NK-92 (cell line): ENCODE data around the gene FLII.

ENCODE experiments used
- DNase-seq: peaks from one replicate; lab custom pipeline; 2025; ENCODE audit not compliant: unreplicated experiment; lab: John Stamatoyannopoulos, UW

FLII gene

DNA sequence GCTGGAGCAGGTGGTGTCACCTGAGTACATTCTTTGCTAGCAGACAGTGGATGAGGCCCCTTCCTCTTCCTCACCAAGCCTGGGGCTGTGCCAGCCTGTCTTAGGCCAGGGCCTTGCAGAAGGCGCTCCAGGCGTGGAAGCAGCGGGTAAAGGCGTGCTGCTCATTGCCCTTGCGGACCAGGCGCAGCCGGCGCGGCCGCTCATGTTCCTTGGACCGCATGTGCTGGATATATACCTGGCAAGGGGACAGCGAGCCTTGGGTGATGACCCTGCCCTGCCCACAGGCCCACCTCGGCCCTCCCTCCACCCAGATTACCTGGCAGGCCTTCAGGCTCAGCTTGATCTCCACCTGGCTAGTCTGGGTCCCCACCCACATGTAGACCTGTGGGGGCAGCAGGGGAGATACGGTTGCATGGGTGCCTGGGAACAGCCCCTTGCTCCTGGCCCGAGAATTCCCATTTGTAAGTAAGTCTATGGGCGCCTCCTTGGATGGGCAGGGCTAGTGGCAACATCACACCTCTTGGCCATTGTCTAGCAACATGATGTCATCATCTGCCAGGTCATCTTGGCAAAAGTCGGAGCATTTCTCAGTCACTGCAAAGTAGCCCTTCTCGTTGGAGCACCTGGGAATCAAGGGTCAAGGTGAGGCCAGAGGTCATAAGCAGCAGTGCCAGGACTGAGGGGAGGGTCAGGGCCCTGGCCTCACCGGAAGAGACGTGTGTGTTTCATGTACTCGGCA, 13.3 kb downstream of the FLII start:
- DNase-seq: no peak

DNA sequence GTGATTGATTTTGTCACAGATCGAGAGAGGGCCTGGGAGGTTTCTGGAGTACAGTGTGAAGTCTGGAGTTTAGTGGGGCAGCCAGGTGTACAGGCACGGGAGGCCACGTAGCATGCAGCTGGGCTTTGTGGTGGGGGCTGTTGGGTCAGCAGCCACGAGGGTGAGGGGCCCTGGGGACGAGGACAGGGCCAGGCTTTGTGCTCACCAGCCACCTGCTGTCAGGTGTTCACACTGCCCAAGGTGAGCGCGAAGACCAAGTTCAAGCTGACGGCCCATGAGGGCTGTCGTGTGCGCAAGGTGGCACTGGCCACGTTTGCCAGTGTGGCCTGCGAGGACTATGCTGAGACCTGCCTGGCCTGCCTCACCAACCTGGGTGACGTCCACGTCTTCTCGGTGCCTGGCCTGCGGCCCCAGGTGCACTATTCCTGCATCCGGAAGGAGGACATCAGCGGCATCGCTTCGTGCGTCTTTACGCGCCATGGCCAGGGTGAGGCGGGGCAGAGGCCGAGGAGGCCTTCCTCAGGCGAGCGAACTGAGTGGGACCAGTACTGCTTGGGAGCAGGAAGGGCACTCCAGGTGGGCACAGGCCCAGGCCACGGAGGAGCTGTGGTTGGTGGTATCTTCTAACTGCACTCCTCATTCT, 17.2 kb downstream of the FLII start:
- DNase-seq: no peak

DNA sequence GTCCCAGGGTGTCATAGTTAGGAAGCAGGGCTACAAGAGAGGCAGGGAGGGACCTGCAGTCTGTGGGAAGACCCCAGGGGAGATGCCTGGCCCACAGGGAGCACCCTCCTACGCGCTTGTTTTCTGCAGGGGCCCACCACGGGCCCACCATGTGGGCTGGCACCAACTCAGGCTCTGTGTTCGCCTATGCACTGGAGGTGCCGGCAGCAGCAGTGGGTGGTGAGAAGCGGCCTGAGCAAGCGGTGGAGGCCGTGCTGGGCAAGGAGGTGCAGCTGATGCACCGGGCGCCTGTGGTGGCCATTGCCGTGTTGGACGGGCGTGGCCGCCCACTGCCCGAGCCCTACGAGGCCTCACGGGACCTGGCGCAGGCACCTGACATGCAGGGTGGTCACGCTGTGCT, 18.1 kb downstream of the FLII start:
- no peak for DNase-seq

DNA sequence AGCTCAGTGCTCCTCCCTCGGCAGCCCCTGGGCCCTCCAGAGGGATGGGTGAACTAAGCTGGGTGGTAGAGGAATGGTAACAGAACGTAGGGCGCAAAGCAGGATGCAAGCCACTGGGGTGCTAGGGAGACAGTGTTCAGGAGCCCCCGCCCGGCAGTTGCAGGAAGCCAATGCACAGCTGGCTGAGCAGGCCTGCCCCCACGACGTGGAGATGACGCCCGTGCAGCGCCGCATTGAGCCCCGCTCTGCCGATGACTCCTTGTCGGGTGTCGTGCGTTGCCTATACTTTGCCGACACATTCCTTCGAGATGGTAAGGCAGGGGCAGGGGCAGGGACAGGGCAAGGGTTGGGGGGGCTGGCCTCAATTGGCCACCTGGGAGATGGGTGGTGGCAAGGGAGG, 20.2 kb downstream of the FLII start:
- no peak for DNase-seq

DNA sequence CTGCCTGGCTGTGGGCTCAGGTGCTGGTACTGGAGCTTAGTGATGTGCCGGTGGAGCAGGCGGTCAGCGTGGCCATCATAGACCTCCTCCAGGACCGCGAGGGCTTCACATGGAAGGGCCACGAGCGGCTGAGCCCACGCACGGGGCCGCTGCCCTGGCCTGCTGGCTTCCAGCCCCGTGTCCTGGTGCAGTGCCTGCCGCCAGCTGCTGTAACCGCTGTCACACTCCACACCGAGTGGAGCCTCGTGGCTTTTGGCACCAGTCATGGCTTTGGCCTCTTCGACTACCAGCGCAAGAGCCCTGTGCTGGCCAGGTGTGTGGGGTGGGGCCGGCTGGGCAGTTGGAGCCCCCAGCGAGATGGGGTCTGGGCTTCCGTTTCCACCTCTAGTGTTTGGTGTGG, 21.1 kb downstream of the FLII start:
- DNase-seq: no peak

DNA sequence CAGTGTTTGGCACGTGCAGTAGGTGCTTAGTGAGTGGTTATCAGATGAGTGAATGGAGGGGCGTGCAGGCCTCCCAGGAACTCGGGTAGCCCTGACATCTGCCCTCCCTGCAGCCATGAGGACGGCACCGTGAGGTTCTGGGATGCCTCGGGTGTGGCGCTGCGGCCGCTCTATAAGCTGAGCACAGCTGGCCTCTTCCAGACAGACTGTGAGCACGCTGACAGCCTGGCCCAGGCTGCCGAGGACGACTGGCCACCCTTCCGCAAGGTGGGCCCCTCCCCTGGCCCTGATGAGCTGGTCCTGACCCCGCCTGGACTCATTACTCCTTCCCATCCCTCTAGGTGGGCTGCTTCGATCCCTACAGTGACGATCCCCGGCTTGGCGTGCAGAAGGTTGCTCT, 22.0 kb downstream of the FLII start:
- no peak for DNase-seq

DNA sequence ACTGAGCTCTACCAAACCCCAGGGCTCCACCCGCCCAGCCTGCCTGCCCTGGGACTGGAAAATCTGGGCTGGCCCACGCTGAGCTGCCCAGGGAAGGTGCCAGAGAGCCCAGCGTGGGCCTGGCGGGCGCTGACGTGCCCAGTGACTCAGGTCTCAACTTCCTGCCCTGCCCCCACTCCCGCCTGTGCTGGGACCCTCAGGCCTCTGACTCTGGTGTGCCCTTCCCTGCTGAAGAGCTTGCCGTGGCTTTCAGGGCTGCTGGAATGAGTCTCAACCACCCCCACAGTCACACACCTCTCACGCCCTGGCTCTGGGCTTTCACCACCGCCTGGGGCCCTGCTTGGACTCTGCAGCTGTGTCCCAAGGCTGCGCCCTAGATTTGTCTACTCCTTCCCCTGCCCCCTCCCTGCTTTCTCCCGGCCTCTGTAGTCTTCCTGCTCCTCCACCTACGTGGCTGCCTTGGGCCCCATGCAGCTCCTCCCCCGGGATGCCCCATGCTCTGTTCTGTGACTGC, 22.7 kb downstream of the FLII start:
- no peak for DNase-seq

DNA sequence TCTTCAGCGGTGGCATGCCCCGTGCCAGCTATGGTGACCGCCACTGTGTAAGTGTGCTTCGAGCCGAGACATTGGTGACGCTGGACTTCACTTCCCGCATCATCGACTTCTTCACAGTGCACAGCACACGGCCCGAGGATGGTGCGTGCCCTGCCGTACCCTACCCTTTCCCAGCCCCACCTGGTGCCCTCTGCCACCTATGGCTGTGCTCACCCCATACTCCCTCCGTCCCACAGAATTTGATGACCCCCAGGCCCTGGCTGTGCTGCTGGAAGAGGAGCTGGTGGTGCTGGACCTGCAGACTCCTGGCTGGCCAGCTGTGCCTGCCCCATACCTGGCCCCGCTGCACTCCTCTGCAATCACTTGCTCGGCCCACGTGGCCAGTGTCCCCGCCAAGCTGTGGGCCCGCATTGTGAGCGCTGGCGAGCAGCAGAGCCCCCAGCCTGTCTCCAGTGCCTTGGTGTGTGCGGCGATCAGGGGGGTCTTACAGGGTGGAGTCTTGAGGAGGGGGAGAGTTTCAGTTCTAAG, 23.6 kb downstream of the FLII start:
- DNase-seq: no peak

DNA sequence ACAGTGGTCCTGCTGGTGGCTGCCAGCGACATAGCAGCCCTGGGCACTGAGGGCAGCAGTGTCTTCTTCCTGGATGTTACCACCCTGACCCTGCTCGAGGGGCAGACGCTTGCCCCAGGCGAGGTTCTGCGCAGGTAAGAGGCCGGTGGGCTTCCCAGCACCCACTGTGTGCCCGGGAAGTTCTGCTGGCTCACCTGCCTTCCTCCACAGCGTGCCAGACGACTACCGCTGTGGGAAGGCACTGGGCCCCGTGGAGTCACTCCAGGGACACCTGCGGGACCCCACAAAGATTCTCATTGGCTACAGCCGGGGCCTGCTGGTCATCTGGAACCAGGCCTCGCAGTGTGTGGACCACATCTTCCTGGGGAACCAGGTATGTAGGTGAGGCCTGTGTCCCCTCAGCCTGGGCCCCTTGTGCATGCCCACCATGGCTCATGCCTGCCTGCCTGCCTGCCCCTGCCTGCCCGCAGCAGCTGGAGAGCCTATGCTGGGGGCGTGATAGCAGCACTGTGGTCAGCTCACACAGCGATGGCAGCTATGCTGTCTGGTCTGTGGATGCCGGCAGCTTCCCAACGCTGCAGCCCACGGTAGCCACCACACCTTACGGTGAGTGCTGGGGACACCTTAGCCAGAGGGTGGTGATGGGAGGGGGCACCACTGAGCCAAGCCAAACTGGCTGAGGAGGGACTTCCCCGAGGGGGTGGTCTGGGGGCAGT, 24.6 kb downstream of the FLII start:
- DNase-seq: no peak

DNA sequence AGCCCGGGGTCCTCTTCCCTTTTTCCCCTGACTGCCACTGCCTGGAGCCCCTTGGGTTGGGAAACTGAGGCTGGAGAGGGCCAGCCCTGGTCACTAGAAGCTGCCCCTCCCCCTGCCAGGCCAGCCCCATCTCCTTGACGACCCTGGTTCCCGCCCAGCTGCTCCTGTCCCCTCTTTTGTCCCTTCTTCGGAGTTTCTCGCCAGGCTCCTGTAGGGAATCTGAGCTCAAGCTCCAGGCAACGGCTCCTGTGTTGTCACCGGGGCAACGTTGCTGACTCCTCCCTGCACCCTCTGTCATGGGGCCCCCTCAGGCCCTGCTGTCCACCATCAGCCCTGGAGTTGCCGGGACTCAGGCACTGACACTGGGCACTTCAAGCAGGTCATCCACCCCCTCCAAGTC, 27.4 kb downstream of the FLII start:
- DNase-seq: no peak

DNA sequence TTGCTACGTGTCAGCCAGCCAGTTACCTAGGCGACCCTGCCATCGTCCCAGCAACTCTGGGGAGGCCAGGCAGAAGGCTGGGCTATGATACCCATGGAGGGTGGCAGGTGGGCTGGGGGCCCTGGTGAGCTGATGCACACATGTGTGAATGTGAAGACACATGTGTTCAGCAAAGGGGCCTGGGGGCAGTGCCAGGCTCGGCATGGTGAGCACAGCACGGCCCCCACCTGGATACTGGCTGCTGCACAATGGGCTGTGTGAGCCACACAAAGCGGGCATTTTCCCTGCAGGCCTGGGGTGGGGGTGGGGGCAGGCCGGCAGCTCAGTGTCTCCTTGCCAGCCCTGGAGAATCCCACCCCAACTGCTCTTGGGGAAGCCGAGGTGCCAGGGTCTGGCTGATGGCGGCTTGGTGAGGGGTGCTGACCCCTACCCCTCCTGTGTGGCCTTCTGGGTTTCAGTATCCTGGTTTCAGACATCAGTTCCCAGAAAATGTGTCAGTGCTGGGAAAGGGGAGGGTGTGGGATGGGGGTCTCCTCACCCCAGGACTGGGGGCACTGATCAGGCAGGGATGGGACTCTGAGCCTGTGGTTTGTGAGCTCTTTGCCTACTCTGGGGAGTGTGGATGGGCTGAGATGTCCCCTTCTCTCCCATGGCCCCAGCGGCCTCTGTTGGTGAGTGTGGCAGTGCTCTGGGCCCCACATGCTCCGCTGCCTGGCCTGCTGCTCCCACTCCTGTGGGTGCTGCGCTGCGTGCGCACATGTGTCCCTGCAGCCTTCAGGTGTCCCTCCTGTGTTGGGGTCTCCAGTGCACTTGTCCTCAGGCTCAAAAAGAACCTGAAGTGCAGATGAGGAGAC, 28.0 kb downstream of the FLII start:
- no peak for DNase-seq

DNA sequence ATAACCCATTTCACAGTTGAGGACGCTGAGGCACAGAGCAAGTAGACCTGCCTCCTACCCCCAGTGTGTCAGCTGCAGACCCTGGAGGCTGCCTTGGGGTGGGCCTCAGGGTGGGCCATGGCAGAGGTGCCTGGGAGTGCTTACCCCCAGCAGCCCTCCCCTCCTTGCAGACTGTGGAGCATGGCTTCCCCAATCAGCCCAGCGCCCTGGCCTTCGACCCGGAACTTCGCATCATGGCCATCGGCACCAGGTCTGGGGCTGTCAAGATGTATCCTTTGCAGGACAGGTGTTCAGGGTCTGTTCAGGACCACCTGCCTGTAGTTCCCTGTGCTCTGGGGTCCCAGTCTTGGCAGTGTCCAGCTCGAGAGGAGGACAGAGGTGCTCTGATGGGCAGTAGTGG, 28.8 kb downstream of the FLII start:
- no peak for DNase-seq

DNA sequence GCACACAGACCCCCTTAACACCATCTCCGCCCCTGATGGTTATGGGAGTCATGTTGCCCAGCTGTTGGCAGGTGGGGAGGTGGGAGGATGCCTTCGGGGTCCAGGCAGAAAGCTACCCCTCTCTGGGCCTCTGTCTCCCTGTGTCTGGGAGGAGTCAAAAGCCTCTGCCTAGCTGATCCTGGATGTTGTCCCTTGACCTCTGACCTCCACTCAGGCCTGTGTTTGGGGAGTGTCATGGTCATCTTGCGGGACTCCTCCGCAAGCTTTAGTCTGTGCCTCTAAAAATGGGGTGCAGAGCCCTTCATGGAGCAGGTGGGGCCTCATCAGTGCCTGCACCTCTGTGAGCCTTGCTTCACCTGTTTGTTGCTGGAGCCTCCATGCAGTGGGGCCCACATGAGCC, 29.3 kb downstream of the FLII start:
- DNase-seq: no peak

DNA sequence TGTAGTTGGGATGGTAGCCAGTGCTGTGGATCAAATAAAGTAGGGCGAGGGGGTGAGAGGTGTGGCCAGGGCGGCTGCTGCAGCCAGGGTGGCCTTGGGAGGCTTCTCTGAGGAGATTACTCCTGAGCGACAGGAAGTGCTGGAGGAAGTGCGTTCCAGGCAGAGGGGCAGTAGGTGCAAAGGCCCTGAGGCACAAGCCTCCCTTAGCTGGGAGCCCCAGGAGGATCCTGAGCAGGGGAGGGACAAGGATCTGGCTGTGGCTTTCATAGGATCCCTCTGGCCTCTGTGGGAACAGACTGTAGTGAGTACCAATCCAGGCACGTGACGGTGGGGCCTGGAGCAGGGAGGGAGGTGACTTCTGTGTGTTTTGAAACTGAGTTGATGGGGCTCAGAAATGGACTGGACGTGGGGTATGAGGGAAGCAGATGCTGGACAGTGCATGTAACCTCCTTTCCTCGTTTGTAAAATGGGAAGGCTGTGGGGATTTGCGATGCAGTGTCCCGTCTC, 30.3 kb downstream of the FLII start:
- DNase-seq: no peak

DNA sequence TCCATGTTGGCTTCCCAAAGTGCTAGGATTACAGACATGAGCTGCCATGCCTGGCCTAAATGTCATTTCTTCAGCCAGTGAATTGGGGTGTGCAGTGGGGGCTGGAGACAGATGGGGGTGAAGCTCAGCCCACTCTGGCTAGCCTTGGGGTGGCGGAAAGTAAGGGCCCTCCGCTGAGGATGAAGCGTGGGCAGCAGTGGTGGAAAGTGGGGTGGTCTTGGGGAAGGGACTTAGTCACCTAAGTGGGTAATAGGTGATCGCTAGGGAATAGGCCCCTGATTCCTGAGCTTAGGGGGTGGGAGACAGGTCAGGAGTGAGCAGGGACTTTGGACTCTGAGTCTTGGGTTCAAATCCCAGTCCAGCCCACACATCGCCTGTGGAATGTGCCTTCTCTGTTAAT, 30.9 kb downstream of the FLII start:
- no peak for DNase-seq

DNA sequence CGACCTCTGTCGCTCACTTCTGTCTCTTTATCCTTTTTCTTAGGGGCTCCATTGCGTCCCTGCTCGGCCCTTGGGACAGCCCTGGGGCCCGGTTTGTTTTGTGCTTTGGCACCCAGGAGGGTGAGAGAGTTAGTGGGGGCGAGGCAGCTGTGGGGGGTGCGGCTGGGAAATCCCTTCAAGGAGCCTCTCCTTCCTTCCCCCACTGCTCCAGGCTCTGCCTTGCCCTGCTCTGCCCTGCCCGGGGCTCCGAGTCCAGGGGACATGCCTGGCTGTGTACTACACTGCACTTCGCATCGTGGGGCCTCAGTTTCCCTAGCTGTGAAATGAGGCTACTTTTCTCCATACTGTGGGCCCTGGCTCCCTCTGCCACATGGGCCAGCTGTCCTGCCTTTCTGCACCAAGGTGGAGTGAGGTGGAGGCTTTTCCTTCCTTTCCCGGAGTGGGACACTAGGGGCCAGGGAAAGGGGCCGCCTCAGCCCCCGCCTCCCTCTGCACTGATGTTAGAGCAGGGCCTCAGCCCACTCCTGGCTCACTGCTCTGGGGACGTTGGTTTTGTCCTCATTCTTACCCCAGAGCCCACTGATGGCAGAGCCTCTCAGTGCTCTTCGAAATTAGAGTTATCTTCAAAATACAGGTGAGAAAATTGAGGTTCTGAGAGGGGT, 32.1 kb downstream of the FLII start:
- no peak for DNase-seq

DNA sequence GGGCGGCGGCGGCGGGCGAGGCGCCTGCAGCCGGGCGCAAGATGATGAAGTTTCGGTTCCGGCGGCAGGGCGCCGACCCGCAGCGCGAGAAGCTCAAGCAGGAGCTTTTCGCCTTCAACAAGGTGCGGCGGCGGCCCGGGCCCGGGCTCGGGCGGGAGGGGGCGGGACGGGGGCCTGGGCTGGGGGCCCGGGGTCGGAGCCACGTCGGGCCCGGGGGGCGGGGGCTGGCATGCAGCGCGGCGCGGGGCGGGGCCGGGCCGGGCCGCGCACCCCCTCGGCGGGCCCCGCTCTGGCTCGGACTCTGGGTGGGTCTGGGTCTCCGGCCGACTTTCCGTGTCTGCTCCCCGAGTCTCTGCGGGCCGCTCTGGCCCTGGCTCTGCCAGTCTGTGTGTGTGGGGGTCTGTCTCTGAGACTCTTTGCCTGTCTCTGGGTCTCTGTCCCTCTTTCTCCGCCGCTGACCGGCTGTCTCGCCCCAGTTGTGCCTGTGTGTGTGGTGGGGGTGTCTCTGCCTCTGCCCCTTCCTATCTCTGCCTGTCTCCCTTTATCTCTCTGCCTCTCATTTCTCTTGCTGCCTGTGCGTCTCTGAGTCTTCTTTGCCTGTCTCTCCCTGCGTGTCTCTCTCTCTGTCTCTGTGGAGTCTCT, 32.8 kb downstream of the FLII start:
- no peak for DNase-seq

DNA sequence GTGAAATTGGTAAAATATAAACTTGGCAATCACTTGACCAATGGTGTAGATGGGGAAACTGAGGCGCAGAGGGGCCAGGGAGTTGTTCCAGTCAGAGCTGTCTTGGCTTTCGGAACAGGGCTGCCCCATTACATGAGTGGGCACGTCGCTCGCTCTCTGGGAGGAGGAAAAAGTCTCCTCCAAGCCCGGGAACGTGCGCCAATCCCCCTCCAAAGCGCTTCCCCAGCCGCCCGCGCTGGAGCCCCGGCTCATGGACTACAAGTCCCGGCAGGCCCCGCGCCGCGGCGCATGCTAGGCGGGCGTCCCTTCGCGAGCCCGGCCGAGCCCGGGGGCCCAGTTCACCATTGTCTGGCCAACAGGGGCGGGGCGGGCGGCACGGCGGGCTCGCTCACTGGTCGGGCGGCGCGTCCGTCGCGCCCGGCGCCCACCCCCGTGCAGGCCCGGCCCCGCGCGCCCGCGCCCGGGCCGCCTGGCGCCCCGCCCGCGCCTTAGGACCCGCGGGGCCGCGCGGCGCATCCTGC, 33.4 kb downstream of the FLII start, which contains the start of gene LLGL1:
TSS of gene LLGL1 (plus strand) at position 515 of the 521 bp plus-strand sequence. CDS start 48 bp downstream, outside the sequence.
- DNase-seq: peak; percentile 33

DNA sequence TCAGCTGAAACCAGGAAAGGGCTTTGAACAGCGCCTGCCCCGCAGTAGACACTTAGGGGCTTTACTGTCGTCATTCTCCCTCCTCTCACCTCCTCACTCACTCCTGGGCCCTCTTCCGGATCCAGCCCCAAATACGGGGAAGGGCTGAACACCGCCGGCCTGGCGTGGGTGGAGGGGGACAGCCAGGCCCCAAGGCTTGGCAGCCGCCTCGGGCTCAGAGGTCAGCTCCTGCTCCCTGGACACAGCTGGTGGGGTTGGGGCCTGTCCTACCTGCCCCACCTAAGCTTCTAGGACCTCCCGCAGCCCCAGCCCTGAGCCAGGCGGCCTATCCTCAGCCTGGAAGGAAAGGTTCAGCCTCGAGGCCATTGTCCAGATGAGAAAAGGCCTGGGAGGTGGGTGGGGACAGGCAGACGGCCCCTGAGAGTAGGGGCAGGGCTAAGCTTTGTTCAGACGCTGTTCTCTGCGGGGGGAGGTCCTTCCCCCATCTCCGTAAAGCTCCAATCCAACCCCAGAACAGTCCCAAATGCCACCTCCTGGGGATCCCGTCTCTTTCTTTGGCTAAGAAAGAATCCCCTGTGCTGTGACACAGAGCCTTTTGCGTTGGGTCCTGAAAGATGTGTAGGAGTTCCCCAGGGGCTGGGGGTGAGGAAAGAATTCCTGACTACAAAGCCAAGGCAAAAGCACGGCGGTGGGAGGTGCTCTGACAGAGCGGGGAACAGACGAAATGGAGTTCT, 34.0 kb downstream of the FLII start:
- no peak for DNase-seq
